MM.1S (cell line): ENCODE measurements around the gene IPMK.
"Not testable (repeated sequence)": the region's sequence is repeated elsewhere in the genome, so short reads cannot be mapped to it uniquely, and the experiment has no call there.

ENCODE experiments used
- DNase-seq: peaks from one replicate; pipeline ENCODE4 v3.0.0-alpha.2; 2015
- H2AFZ ChIP-seq: fragments of 300-600 bp; sonication (generic); 2 replicates; pipeline ENCODE4 v1.6.0; 2016; ENCODE audit warnings: antibody characterized with exemption, low read length
- H3F3A ChIP-seq: fragments of 300-600 bp; sonication (generic); 2 replicates; pipeline ENCODE4 v1.6.1; 2016; ENCODE audit warnings: mild to moderate bottlenecking, antibody characterized with exemption, low read length, moderate library complexity, mixed read lengths; ENCODE audit not compliant: insufficient read depth
- H3K27ac ChIP-seq: fragments of 300-600 bp; sonication (generic); 2 replicates; pipeline ENCODE4 v1.5.1; 2016; ENCODE audit warnings: mild to moderate bottlenecking, low read length
- H3K27me3 ChIP-seq: fragments of 300-600 bp; sonication (generic); replicated peaks from 2 replicates; pipeline ENCODE4 v1.6.0; 2016; ENCODE audit warnings: low read length; ENCODE audit not compliant: insufficient read depth
- H3K36me3 ChIP-seq: fragments of 300-600 bp; sonication (generic); replicated peaks from 2 replicates; pipeline ENCODE4 v1.6.1; 2016; ENCODE audit warnings: mild to moderate bottlenecking, low read length, mixed read lengths; ENCODE audit not compliant: insufficient read depth
- H3K4me1 ChIP-seq: fragments of 300-600 bp; sonication (generic); 2 replicates; pipeline ENCODE4 v1.6.1; 2016; ENCODE audit warnings: low read length, mixed read lengths
- H3K4me2 ChIP-seq: fragments of 300-600 bp; sonication (generic); 2 replicates; pipeline ENCODE4 v1.6.0; 2016; ENCODE audit warnings: low read depth, low read length
- H3K4me3 ChIP-seq: fragments of 300-600 bp; sonication (generic); 2 replicates; pipeline ENCODE4 v1.5.1; 2016; ENCODE audit warnings: low read length, mixed read lengths
- H3K79me2 ChIP-seq: fragments of 300-600 bp; sonication (generic); 2 replicates; pipeline ENCODE4 v1.6.1; 2016; ENCODE audit warnings: mixed run types, low read length, mixed read lengths
- H3K9ac ChIP-seq: fragments of 300-600 bp; sonication (generic); 2 replicates; pipeline ENCODE4 v1.6.1; 2016; ENCODE audit warnings: low read length, mixed read lengths
- H3K9me2 ChIP-seq: fragments of 300-600 bp; sonication (generic); replicated peaks from 2 replicates; pipeline ENCODE4 v1.6.1; 2016; ENCODE audit warnings: mild to moderate bottlenecking, low read length, mixed read lengths; ENCODE audit not compliant: insufficient read depth
- H3K9me3 ChIP-seq: fragments of 300-600 bp; sonication (generic); replicated peaks from 2 replicates; pipeline ENCODE4 v1.6.1; 2016; ENCODE audit warnings: mild to moderate bottlenecking, low read length, mixed read lengths; ENCODE audit not compliant: insufficient read depth
- H4K20me1 ChIP-seq: fragments of 300-600 bp; sonication (generic); 2 replicates; pipeline ENCODE4 v1.6.1; 2016; ENCODE audit warnings: mild to moderate bottlenecking, low read length, moderate library complexity, mixed read lengths; ENCODE audit not compliant: insufficient read depth
- EZH2 ChIP-seq: fragments of 300-600 bp; sonication (generic); optimal IDR thresholded peaks from 2 replicates; pipeline ENCODE3; 2017; ENCODE audit warnings: low read depth, mild to moderate bottlenecking, antibody characterized with exemption, low read length, mixed read lengths
- EZH2phosphoT487 ChIP-seq: fragments of 300-600 bp; sonication (generic); IDR thresholded peaks from 2 replicates; pipeline ENCODE4 v1.6.1; 2018; ENCODE audit warnings: antibody characterized with exemption, low read length
- TF ChIP-seq, protein P1 (sequence below): fragments of 300-600 bp; sonication (generic); IDR thresholded peaks from 2 replicates; pipeline ENCODE4 v1.5.1; 2016; ENCODE audit warnings: antibody characterized with exemption, low read length, mixed read lengths

IPMK gene

DNA sequence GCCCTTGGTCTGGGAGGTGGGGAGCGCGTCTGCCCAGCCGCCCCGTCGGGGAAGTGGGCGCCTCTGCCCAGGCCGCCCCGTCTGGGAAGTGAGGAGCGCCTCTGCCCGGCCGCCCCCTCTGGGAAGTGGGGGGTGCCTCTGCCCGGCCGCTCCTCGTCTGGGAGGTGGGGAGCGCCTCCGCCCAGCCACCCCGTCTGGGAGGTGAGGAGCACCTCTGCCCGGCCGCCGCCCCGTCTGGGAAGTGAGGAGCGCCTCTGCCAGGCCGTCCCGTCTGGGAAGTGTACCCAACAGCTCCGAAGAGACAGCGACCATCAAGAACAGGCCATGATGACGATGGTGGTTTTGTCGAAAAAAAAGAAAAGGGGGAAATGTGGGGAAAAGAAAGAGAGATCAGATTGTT, 23.5 kb downstream of the IPMK start:
- not testable (repeated sequence) for H3K9me2 ChIP-seq, DNase-seq, H3K4me3 ChIP-seq, H3K36me3 ChIP-seq, H3K4me1 ChIP-seq, H4K20me1 ChIP-seq, H3K79me2 ChIP-seq, H3K9ac ChIP-seq, H2AFZ ChIP-seq, H3K4me2 ChIP-seq, H3K9me3 ChIP-seq, H3F3A ChIP-seq, H3K27me3 ChIP-seq, H3K27ac ChIP-seq

DNA sequence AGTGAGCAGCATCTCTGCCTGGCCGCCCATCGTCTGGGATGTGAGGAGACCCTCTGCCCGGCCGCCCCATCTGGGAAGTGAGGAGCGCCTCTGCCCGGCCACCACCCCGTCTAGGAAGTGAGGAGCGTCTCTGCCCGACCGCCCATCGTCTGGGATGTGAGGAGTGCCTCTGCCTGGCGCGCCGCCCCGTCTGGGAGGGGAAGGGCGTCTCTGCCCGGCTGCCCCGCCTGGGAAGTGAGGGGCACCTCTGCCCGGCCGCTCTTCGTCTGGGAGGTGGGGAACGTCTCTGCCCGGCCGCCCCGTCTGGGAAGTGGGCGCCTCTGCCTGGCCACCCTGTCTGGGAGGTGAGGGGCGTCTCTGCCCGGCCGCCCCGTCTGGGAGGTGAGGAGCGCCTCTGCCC, 23.9 kb downstream of the IPMK start:
- not testable (repeated sequence) for H3K27me3 ChIP-seq, H3K9me3 ChIP-seq, H4K20me1 ChIP-seq, H3K9me2 ChIP-seq, H3K4me1 ChIP-seq, H3K9ac ChIP-seq, DNase-seq, H3K36me3 ChIP-seq, H3K4me3 ChIP-seq, H3K27ac ChIP-seq, H3F3A ChIP-seq, H3K4me2 ChIP-seq, H2AFZ ChIP-seq
- peaks cover 12% of the 10 kb centered on the region; the same call in 1 of the 2 replicates for H3K79me2 ChIP-seq

DNA sequence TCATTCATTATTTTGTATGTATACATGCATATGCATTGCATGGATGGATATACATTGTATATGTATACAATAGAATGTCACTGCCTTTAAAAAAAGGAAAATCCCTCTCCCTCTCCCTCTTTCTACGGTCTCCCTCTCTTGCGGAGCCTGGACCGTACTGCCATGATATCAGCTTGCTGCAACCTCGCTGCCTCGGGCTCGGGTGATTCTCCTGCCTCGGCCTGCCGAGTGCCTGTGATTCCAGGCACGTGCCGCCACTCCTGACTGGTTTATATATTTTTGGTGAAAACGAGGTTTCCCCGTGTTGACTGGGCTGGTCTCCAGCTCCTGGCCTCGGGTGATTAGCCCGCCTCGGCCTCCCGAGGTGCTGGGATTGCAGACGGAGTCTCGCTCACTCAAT, 24.4 kb downstream of the IPMK start:
- H3K79me2 ChIP-seq = peaks cover 13% of the 10 kb centered on the region; the same call in 1 of the 2 replicates
- TF ChIP-seq, protein P1, sequence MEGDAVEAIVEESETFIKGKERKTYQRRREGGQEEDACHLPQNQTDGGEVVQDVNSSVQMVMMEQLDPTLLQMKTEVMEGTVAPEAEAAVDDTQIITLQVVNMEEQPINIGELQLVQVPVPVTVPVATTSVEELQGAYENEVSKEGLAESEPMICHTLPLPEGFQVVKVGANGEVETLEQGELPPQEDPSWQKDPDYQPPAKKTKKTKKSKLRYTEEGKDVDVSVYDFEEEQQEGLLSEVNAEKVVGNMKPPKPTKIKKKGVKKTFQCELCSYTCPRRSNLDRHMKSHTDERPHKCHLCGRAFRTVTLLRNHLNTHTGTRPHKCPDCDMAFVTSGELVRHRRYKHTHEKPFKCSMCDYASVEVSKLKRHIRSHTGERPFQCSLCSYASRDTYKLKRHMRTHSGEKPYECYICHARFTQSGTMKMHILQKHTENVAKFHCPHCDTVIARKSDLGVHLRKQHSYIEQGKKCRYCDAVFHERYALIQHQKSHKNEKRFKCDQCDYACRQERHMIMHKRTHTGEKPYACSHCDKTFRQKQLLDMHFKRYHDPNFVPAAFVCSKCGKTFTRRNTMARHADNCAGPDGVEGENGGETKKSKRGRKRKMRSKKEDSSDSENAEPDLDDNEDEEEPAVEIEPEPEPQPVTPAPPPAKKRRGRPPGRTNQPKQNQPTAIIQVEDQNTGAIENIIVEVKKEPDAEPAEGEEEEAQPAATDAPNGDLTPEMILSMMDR = no peak
- no peak for TF ChIP-seq EZH2phosphoT487
- TF ChIP-seq EZH2 = no peak
- no peaks in the 10 kb centered on the region for H3K9me2 ChIP-seq

DNA sequence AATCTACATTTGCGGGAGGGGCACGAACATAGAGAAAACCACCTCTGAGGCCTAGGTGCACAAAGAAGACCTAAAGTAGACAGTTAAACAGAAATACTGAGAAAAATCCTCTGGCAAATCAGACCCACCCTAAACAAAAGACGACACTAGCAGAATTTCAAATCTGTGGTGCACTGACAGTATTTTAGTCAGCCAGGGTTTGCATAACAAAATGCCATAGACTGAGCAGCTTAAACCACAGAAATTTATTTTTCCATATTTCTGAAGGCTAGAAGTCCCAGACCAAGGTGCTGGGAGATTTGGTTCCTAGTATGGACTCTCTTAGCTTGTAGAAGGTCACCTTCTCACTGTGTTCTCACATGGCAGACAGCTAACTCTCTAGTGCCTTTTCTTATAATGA, 26.3 kb downstream of the IPMK start:
- Histone ChIP-seq H3K4me2 (no peak overlapping the region), H3K9me3 (no peaks in the 10 kb centered on the region), H3K27me3 (no peaks in the 10 kb centered on the region), H4K20me1 (no peaks in the 10 kb centered on the region), H3K9ac (no peak overlapping the region), H3K4me3 (no peak overlapping the region), H3F3A (no peaks in the 10 kb centered on the region), H2AFZ (no peak overlapping the region), H3K79me2 (peaks cover 13% of the 10 kb centered on the region; the same call in 1 of the 2 replicates), H3K4me1 (peaks cover 6% of the 10 kb centered on the region), H3K36me3 (no peaks in the 10 kb centered on the region), H3K9me2 (no peaks in the 10 kb centered on the region), H3K27ac (no peak overlapping the region)
- TF ChIP-seq EZH2 (no peak), EZH2phosphoT487 (no peak)
- TF ChIP-seq, protein P1 = no peak
- no peak for DNase-seq

More for the DNA sequence above, 24.4 kb downstream of the IPMK start:
- Histone ChIP-seq H3K27me3 (no peaks in the 10 kb centered on the region), H3K9me3 (no peaks in the 10 kb centered on the region), H3K4me1 (peaks cover 6% of the 10 kb centered on the region), H3F3A (no peaks in the 10 kb centered on the region), H3K4me2 (no peak overlapping the region), H3K36me3 (no peaks in the 10 kb centered on the region), H2AFZ (no peak overlapping the region), H3K27ac (no peak overlapping the region), H3K9ac (no peak overlapping the region), H4K20me1 (no peaks in the 10 kb centered on the region), H3K4me3 (no peak overlapping the region)
- no peak for DNase-seq
